GM18526 (cell line): ENCODE results near the gene SLC41A1.

Source experiments
- POLR2A ChIP-seq: IDR thresholded peaks from 3 replicates; pipeline ENCODE4 v1.6.1; 2011; ENCODE audit not compliant: insufficient read length; ENCODE audit errors: extremely low read depth

SLC41A1 gene

DNA sequence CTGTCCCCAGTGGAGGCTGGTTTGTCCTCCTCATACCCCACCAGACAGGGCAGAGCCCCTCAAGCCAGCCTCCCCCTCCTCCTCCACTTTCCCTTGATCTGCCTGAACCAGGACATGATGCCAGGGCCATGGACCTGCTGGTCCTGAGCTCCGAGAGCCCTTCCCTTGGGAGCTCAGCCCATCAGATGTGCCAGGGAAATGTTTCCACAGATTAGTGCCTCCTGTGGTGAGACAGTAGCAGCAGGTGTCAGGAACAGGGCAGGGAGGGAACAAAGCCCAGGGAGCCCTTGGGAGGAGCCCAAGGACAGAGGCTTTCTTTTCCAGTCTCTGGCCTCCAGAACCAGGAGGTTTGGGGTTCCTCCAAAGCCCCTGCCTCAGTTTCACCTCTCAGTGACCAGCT lies 14.6 kb upstream of the SLC41A1 start:
- TF ChIP-seq POLR2A: no peak

DNA sequence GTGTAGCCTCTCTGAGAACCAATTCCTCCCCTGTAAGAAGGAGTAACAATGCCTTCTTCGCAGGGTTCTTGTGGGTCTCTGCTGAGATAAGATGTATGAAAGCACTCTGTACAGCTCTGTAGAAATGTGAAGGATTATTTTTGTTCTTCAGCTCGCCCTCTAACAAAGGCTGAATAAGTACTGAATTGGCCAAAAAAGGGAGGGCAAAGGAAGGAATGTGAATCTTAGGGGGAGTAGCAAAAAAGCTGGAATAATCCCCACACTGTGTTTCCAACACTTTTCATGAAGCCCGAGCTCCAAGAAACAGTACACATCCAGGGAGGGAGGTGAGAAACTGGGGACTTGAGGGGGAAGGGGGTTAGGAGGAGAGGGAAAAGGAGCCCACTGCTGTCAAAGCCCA lies 14.0 kb upstream of the SLC41A1 start:
- no peak for TF ChIP-seq POLR2A

DNA sequence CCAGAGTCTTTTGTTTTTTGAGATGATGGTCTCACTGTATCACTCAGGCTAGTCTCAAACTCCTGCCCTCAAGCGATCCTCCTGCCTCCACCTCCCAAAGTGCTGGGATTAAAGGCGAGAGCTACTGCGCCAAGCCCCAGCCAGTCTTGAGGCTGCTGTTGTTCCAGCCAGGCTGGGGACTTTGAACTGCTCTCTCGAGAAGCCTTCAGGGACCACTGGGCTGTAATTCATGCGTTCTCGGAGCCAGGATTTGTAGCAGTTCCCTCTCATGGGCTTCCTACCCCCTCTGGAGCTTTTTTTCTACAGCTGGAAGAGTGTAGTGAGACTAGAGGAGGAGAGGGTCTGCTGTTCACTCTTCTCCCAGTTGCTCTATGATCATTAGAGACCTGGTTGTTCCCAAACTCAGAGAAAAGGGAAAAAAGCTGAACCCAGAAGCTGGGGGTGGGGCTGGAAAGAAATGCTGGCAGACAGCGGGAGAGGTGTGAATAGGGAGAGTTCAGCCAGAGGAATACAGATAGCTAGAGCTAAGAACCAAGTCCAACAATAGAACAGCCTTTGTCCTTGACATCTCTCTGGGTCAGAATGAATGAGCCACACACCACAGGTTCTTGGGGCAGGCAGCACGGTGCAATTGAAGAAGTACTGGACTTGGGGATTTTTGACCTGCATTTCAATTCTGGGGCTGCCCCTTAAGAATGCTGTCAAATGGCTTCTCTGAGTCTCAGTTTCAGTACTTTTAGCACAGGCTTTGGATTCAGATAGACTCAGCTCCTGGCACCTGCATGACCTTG lies 13.2 kb upstream of the SLC41A1 start:
- no peak for TF ChIP-seq POLR2A

DNA sequence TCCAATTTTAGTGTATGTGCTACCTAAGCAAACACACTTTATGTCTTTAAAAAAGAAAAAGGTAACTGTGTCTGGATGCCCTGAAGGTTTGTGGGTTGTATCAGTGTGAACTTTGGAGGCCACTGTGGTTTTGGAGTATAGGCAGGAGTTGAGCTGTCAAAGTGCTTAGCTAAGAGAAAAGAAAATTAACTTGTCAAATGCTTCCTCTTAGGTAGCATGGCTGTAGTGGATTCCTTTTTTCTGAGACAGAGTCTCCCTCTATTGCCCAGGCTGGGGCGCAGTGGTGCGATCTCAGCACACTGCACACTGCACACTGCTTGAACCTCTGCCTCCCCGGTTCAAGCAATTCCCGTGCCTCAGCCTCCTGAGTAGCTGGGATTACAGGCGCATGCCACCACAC lies 11.2 kb upstream of the SLC41A1 start:
- TF ChIP-seq POLR2A: no peak

DNA sequence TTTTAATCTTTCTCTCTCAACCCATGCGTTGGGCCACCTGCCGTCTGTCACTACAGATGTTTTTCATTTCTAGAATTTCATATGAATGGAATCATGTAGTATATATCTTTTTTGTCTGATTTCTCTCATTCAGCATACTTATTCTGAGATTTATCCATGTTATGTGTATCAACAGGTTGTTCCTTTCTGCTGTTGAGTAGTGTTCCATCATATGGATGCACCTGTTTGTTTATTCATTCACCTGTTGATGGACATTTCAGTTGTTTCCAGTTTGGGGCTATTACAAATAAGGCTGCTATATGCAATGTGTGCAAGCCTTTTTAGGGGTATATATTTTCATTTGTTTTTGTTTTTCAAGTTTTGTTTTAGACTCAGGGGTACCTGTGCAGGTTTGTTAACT lies 9.4 kb upstream of the SLC41A1 start:
- no peak for TF ChIP-seq POLR2A

DNA sequence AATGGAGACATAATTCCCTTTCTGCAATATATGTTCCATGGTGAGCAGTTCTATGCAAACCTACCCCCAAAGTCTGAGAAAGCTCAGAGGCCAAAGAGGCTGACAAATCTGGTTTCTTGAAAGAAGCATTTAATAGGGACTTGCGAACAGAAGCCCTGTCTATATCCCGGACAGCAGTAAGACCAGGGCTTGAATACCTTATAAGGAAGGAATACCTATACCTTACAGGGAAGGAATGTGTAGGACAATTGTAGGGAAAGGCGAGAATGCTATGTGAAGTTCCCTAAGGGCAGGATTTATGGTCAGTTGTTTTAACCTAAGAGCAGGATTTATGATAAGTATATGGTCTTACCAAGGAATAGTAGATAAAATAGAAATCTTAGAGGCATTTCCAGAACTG lies 5.0 kb upstream of the SLC41A1 start:
- no peak for TF ChIP-seq POLR2A

DNA sequence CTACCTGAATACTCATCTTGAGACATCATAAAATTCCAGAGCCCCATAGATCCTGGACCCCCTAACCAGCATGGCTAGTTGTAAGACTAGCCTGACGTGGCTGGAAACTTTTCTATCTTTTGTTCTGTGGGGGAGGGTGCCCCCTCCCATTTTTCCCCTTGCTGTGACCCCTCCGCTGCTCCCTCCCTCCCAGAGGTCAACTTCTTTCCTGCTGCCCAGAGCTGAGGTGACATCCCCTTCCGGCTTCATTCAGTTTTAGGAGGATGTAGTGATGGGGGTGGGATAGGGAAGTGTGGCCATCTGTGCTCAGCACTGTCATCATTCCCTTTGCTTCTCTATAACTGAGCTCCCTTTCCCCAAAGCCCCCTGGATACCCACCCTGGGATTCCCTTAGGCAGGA lies 4.4 kb upstream of the SLC41A1 start:
- TF ChIP-seq POLR2A: no peak

DNA sequence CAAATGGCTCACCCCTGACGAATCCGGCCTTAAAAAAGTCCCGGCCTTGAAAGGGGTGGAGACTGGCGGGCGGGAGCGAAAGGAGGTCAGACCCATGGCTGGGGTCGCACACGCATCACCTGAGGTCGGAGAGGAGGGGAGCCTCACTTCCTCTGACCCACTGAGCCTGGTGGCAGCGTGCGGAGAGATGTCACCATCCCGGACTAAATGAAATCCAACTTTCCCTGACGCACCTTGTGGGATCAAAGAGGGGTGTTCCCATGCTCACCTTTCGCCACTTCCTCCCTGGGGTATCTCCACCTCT lies 709 bp upstream of the SLC41A1 start:
- TF ChIP-seq POLR2A: no peak

DNA sequence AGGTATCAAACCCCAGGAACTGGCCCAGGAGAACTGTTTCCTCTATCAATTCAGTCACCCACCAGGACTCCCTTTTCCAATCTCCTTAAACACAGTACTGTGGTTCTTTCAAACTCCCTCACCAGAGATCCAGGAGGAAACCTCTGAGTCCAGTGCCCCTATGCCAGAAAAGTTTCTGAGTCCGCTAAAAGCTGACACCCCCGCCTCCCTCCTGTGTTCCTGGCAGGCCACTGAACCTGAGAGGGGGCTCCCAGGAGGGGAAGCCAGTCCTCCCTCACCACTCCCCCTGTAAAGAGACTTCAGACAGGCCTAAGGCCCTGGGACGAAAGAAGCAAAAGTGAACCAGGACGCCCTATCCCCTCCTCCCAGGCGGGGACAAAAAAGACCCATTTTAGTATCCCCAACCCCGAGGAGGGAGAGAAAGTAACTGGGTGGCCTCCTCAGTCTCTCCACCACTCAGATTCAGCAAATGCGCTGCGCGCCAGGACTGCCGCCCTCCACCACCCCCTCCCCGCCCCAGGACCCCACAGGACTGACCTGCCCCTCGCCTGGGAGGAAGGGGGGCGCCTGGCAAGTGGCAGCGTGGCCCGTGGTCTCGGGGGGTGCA lies 624 bp downstream of the SLC41A1 start:
- no peak for TF ChIP-seq POLR2A

DNA sequence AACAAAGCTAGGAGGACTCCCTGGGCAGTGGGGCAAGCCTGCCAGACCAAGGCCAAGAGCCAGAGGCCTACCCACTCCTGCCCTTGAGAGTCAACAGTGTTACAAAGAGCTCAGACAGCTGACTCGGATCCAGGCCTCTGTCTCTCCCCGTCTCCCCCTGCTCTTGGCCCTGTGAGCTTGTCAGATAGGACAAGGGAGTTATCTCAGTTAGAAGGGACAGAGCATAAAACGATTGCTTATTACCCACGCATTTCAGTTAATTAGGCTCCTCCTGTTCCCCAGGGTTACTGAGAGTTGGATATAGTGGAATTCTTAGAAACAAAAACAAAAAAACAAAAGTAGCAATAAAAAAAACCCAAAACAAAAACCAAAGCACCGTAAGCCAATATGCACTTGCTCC lies 1.3 kb downstream of the SLC41A1 start:
- no peak for TF ChIP-seq POLR2A

DNA sequence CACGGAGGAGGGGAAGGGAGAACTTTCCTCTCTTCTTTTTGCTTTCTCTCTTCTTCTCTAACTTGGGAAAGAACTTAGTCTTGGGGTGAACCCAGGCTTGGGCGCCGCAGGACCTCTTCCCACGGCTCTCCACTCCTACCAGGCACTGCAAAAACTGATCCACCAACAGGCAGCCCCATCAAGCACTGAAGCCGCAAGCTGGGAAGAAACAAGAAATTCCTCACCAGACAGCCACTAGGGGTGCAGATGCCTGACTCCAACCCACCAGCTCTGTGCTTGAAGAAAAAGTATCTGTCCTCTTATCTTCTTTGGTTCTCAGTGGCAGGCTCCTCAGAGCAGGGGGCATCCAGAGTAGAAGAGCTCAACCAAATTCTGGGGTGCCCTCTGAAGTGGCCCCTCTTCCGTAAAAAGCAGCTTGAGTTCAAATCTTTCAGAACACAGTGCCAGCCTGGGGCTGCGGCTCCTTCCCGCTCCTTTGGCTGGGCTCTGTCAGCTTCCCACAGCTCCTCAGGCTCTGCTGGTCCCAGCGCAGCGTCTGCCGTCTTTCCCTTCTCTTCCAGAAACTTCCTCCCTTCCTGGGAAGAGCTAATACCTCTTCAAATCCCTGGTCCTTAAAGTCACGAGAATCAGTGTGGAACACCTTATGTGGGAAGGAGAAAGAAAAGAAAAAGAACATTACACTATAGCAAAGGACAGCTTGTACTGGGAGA lies 2.4 kb downstream of the SLC41A1 start:
- no peak for TF ChIP-seq POLR2A

DNA sequence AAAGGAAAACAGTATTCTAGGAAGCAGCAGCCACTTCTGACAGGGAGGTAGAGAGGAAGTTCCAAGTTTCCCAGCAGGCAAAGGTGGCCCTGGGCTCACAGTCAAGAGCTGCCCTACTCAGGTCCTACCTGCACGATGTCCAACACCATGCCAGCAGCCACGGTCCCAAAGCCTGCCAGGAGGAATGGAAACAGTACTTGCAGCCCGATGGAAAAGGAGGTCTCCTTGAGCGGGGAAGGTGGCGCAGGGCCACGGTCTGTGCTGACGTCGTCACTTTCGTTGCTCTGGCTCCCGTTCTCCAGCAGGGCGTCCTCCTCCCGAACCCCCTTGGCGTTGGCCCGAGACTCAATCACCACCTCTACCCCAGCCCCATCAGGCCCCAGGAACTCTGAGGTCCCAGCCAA lies 3.1 kb downstream of the SLC41A1 start:
- no peak for TF ChIP-seq POLR2A

DNA sequence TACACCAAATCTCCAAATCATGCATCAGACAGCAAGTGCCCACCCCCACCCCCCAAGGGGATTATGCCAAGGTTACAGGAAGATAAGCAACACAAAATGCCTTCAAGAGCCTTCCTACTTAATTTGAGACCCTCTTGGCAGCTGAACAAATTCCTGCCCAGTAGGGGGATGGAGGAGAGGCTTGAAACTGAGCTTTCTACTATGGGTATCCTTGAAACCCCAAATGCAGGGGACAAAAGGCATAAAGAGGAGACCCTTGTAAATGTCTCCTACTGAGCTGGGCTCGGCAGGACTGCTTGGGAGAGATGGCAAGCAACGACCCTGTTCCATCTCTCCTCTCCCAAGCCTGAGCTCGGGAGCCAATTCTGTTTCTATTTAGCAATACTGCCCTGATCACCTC lies 3.5 kb downstream of the SLC41A1 start:
- TF ChIP-seq POLR2A: no peak

DNA sequence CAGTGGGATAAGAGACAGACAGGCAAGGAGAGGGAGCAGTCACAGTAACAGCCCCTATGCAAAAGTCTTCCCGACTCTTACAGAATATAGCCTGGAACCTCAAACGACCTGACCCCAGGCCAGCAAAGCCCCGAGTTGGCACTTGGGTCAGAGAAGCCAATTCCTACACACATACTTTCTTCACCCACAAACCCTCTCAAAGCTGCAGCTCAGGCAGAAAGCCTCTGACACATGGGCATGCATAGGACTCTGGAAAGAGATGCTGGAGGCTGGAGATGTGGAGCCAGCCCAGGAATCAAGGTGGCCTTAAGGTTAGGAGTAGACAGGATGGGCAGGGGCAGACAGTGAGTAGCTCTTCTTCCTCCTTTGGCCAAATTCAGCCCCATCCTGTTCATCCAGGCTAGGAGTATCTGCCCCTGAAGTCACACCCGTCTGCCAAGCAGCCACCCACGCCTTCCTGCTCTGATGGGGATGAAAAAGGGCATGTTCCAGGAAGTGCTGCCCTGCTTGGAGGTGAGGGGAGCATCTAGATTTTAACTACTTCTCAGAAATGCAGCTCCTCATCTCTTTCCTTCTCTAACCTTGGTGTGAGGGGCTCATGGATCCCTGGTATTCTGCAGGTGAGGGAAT lies 7.8 kb downstream of the SLC41A1 start:
- TF ChIP-seq POLR2A: no peak

DNA sequence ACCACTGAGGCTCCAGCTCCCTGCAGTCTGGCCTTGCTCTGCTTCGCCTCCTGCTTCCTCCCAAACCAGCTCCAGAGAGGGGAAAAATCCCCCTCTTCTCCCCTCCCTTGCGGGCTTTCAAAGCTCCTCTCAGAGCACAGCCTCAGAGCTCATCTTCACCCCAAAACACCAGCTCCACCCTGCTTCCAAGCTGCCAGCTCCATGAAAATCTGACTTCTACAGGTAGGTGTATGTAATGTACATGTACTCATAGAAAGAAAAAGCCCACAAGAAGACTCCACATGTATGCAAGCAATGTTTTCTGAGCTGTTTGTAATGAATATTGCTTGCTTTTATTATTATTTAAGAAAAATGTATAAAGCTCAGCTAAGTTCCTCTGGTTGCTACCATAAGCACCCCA lies 8.4 kb downstream of the SLC41A1 start:
- no peak for TF ChIP-seq POLR2A

DNA sequence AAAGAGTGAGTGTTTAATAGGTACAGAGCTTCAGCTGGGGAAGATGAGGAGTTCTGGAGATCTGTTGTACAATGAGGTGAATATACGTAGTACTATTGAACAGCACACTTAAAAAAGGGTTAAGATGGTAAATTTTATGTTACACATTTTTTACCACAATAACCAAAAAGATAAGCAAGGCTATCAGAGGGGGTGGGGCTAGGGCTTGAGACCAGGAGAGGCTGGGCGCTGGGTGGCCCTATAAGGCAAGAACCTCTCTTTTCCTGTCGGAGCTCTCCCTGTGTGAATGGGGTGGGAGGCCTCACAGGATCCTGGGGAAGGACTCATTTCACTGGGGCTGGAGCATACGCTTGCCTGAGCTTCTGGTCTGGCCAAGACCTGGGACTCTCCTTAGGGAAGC lies 9.0 kb downstream of the SLC41A1 start:
- TF ChIP-seq POLR2A: no peak
